D341Med (cell line): ENCODE results near the gene PRPS2.

Source experiments
- DNase-seq: peaks from one replicate; pipeline ENCODE4 v3.0.0; 2012; ENCODE audit warnings: low spot score

Gene PRPS2

DNA sequence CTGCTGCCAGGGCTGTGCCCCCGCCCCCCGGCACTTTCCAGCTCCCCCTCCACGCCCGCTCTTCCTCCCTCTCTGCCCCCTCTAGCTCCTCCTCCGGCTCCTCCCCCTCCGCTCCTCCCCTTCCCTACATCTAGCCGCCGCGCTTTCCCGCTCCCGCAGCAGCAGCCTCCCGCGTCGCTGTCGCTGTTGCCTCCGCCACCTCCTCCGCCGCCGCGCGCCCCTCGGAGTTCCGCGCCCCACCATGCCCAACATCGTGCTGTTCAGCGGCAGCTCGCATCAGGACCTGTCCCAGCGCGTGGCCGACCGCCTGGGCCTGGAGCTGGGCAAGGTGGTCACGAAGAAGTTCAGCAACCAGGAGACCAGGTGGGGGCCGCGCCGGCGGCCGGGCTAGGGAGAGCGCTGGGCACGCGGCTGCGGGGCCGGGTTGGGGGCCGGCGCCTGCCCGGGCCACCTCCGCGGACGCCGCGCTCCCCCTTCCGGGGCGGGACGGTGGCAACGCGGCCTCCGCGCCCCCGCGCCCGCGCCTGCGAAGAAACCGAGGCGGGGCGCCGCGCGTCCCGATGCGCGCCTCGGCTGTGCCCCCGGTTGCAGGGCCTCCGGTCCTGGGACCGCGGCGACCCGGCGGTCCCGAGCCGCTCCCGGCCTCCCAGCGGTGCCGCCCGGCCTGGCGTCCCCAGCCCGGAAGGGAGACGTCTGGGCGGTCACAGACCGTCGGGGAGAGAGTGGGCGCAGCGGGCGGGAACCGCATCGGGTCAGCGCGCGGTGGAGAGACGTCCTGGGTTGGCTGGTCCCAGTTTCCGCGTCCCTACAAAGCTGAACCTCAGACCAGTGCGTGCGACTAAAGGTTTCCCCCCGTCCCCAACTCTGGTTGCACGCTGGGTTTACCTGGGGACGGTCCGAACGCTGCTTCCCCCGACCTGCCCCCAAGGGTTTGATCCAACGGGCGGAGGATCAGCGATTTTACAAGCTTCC, at the start of gene PRPS2:
Gene PRPS2 (plus strand): TSS at position 156 of the 972 bp plus-strand sequence. CDS start 86 bp downstream, at position 242.
- DNase-seq: peak; percentile 82

- no peak for DNase-seq
Measured at GRCh38 chrX:12741416-12741815, 49.8 kb upstream of the PRPS2 start.

DNA sequence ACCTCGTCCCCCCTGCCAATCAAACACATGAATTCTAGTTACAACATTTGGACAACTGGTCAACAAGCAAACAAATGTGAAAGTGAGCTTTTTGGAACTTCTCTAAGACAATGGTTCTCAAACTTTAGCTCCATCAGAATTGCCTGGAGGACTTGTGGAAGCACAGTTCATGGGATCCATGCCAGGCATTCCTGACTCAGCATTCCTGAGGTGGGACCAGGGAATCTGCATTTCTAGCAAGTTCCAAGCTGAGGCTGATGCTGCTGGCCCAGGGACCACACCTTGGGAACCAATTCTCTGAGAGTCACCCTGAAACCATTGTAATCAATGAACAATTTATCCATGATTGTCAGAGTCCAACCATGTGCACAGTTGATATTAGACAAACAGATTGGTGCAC, 43.8 kb upstream of the PRPS2 start:
- no peak for DNase-seq

- no peak for DNase-seq
Measured at GRCh38 chrX:12751887-12752286, 39.3 kb upstream of the PRPS2 start.

DNA sequence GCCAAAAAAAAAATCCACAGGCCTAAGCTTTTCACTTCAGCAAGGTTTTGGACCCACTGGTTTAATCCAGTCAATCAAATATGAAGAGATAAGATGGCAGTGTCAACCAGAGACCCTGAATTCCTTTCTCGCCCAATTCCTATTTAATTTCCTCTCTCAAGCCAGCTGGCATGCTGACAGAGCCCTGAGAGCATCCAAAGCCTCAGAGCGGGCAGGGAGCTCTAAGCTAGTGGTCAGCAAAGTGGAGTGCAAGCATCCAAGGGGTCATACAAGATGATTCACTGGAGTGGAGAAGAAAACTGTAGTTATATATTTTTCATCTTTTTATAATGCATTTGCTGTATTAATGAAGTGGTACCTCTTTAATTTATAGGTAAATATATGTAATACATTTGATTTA, 37.8 kb upstream of the PRPS2 start:
- no peak for DNase-seq

DNA sequence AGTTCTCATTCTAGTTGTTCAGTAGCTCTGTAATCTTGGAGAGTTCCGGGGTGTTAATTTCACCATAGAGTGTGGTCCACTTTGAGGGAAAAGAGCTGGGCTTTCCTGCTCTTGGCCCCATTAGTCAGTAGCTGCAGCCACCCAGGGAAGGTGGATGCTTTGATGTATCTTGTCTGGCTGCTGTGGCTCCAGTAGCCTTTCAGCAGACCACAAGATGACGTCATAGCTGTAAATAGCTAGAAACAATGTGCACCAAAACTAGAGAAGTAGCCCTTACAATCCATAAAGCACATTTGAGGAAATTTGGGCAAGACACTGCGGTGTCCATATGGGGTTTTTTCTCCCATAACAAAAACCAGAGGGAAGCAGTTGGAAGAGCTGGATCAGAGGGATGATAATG, 32.9 kb upstream of the PRPS2 start:
- no peak for DNase-seq

GRCh38 chrX:12767856-12768255, 23.4 kb upstream of the PRPS2 start:
- no peak for DNase-seq

GRCh38 chrX:12768491-12768890, 22.7 kb upstream of the PRPS2 start:
- no peak for DNase-seq

DNA sequence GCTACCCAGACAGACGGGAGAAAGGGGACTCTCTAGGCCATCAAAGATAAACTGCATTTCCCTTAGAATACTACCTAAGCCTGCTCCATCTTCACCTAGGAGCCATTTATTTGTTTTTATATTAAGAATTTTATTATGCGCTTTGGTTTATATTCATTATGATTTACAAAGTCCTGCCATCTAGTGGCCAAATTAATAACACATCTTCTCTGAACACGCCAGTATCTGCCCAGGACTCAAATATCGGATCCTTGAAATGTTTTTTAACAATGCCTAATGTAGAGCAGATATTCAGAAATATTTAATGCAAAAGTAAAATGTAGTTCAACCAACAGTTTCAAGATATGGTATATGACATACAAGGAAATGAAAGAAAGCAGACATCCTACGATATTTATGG, 20.8 kb upstream of the PRPS2 start:
- no peak for DNase-seq

GRCh38 chrX:12771445-12772069, 19.7 kb upstream of the PRPS2 start:
- peak; percentile 79 for DNase-seq

DNA sequence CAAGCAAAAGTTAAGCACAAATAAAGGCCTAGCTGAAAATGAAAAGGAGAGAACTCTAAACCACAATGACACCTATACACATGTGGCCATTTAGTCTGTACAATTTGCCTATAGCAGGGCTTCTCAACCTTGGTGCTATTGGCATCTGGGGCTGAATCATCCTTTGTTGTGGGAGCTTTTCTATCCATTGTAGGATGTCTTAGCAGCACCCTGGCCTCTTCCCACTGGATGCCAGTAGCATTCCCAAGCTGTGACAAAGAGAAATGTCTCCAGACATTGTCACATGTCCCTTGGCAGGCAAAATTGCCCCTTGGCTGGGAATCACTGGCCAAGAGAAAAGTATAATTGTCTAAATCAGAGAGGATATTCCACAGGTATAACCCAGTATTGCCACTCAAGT, 13.5 kb upstream of the PRPS2 start:
- no peak for DNase-seq

GRCh38 chrX:12779534-12779933, 11.7 kb upstream of the PRPS2 start:
- no peak for DNase-seq

DNA sequence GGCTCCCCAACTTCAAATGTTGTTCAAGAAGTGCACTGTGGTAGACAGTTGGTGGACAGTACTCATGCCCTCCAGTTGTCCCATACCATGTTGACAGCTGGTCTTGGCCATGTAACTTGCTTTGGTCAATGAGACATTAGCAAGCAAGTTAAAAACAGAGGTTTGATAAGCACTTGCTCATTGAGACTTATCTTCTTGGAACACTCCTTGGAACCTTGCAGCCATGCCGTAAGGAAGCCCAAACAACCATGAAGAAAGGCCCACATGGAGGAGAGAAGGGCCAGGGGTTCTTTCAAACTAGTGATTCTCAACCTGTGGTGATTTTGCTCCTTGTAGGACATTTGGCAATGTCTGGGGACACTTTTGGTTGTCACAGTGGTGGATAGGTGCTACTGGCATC, 2.6 kb upstream of the PRPS2 start:
- DNase-seq: no peak

GRCh38 chrX:12789976-12790375, 1.2 kb upstream of the PRPS2 start:
- DNase-seq: no peak

GRCh38 chrX:12790885-12791256, 341 bp upstream of the PRPS2 start:
- no peak for DNase-seq

- DNase-seq: no peak
Measured at GRCh38 chrX:12792711-12793110, 1.5 kb downstream of the PRPS2 start.

- no peak for DNase-seq
Measured at GRCh38 chrX:12794654-12795053, 3.4 kb downstream of the PRPS2 start.

GRCh38 chrX:12798601-12799000, 7.4 kb downstream of the PRPS2 start:
- no peak for DNase-seq

- DNase-seq: no peak
Measured at GRCh38 chrX:12799118-12799517, 7.9 kb downstream of the PRPS2 start.

GRCh38 chrX:12802741-12803140, 11.5 kb downstream of the PRPS2 start:
- no peak for DNase-seq

DNA sequence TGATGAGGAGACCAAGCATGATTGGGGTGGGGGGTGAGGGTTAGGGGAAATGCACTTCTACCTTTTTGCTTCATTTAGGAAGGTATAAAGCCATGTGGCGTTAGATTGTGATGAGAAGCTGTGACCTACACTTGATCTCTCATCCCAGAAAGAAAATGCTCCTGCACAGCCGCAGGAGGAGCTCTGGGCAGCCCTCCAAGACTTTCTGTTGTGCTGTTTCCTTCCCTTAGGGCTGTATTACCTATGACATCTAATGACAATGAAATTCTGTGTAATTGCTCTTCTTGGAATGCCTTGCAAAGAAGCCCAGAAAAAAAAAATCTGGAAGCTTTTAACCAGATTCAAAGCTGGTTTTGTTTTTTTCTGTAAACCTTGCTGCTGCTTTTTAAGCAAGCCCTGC, 13.4 kb downstream of the PRPS2 start:
- no peak for DNase-seq

GRCh38 chrX:12805333-12805732, 14.1 kb downstream of the PRPS2 start:
- no peak for DNase-seq

DNA sequence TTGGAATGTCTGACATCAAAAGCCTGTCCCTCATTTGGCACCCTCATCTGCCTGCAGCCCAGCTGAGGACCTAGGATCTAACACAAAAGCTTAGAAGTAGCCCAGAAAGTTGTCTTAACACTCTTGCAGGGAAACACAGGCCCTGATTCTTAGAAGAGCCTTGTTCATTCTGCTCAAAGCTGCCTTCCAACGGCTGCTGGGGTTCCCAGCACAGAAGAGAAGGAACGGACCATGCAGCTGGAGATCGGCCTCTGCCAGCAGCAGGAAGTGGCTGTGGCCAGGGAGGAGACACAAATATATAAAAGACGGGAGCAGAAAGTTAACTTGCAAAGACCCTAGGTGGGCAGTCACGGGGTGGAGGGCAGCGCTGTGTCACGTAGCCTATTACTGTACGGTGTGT, 20.4 kb downstream of the PRPS2 start:
- no peak for DNase-seq

GRCh38 chrX:12814420-12814819, 23.2 kb downstream of the PRPS2 start:
- DNase-seq: peak; percentile 24
